HG02759 (cell line): ENCODE measurements around the gene DERL3.
A peak's percentile ranks its signal among the peaks of the same experiment; 100 is the strongest.
"Not testable (repeated sequence)": the region's sequence is repeated elsewhere in the genome, so short reads cannot be mapped to it uniquely, and the experiment has no call there.

Source experiments
- ATAC-seq: cut with Tn5 transposase; IDR thresholded peaks from one replicate; pipeline ENCODE4 v1.9.1; 2021; ENCODE audit warnings: mild to moderate bottlenecking, moderate library complexity; ENCODE audit not compliant: unreplicated experiment

The DERL3 gene

GRCh38 chr22:23838681-23839468, at the start of gene DERL3:
Gene DERL3, minus strand, starts transcription at chr22:23839006. Its CDS starts 19 bp downstream, at chr22:23838987.
- peak; percentile 85 for ATAC-seq

DNA sequence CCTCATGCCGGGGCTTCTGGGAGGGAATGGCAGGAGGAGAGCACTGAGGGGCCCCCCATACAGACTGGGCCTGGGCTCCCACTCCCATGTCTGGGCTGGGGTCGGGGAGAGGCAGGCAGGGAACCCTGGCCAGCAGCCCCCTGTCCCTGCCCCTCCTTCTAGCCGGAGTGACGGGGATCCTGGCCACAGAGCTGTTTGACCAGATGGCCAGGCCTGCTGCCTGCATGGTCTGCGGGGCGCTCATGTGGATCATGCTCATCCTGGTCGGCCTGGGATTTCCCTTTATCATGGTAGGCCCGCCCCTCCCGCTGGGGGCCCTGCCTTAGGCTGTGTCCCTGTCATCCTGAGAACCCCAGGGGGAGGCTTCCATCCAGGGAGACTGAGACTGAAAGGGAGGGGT, 45.3 kb upstream of the DERL3 start:
- no peak for ATAC-seq

GRCh38 chr22:23883658-23884057, 44.9 kb upstream of the DERL3 start:
- ATAC-seq, result no peak

DNA sequence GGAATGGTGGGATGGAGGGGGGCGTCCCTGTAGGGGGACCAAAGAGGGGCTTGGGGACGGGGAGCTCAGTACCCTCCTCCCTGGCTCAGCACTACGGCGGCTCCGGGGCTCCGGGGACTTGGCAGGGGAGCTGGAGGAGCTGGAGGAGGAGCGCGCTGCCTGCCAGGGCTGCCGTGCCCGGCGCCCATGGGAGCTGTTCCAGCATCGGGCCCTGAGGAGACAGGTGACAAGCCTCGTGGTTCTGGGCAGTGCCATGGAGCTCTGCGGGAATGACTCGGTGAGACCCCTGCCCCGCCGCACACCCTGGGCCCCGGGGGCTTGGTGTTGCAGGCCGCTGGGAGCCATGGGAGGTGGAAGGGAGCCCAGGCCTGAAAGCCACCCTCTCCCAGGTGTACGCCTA, 43.6 kb upstream of the DERL3 start:
- ATAC-seq, result no peak

DNA sequence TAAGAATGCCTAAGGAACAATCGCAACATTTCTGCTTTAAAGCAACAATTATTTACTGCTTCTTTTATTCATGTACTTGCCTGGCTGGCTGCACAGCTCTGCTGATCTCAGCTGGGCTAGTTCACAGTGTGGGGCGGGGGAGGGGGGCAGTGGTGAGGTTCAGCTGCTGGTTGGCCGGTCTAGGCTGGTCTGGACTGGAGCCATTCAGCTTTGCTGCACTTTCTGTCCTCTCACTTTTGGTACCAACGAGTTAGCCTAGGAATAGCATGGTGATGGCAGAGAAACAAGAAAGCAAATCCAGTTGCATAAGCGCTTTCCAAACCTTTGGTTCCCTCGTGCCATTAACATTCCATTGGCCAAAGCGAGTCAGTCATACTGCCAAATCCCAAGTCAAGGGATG, 39.4 kb upstream of the DERL3 start:
- no peak for ATAC-seq

- ATAC-seq, result no peak
These were observed 38.8 kb upstream of the DERL3 start for GRCh38 chr22:23877566-23877965.

GRCh38 chr22:23875801-23876200, 37.0 kb upstream of the DERL3 start:
- no peak for ATAC-seq

GRCh38 chr22:23874871-23875270, 36.1 kb upstream of the DERL3 start:
- no peak for ATAC-seq

- no peak for ATAC-seq
These were observed 29.8 kb upstream of the DERL3 start for GRCh38 chr22:23868580-23868979.

DNA sequence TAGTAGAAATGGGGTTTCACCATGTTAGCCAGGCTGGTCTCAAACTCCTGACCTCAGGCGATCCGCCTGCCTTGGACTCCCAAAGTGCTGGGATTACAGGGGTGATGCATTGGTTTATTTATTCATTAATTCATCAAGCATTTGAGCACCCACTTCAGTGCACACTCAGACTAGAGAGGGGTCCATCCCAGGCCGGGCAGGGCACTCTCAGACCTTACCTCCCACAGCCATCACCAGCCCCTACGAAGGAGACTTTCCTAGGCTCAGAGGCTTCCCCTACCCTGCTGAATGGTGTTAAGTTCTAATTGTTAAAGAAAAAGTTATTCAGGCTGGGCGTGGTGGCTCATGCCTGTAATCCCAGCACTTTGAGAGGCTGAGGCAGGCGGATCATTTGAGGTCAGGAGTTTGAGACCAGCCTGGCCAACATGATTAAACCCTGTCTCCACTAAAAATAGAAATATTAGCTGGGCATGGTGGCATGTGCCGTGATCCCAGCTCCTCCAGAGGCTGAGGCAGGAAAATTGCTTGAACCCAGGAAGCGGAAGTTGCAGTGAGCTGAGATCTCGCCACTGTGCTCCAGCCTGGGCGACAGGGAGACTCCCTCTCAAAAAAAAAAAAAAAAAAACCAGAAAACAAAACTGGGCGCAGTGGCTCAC, 25.8 kb upstream of the DERL3 start:
- ATAC-seq, result not testable (repeated sequence)

- ATAC-seq, result no peak
These were observed 23.3 kb upstream of the DERL3 start for GRCh38 chr22:23862103-23862502.

GRCh38 chr22:23860187-23860586, 21.4 kb upstream of the DERL3 start:
- ATAC-seq, result not testable (repeated sequence)

DNA sequence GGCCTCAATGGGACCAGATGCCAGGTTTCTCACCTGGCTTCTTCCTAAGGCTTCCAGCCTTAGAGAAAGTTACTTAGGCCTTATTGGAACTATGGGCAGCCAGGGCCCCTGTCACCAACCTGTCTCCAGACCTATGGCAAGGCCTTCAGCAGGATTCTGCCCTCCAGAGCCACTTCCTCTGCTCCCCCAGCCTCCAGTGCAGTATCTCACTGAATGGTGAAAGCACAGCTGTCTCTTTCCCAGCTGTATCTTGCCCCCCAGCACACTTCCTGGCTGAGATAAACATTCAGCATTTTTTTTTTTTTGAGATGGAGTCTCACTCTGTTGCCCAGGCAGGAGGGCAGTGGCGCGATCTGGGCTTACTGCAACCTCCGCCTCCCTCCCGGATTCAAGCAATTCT, 20.4 kb upstream of the DERL3 start:
- ATAC-seq, result no peak

DNA sequence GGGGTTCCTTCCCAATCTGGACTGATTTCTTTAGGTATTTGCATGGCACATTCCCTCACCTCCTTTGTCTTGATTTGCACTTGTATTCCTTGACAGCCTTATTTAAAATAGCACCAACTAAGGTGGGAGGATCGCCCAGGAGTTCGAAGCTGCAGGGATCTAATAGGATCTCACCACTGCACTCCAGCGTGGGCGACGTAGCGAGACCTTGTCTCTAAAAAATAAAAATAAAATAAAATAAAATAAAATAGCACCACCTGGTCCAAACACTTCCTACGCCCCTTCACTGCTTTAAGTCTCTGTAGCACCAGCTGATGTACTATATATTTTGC, 19.6 kb upstream of the DERL3 start:
- ATAC-seq, result no peak

GRCh38 chr22:23857606-23858483, 19.0 kb upstream of the DERL3 start, which contains the start of gene SLC2A11:
Gene SLC2A11, plus strand, starts transcription at chr22:23857875. Its CDS starts 125 bp downstream, at chr22:23858000.
- peak; percentile 96 for ATAC-seq

DNA sequence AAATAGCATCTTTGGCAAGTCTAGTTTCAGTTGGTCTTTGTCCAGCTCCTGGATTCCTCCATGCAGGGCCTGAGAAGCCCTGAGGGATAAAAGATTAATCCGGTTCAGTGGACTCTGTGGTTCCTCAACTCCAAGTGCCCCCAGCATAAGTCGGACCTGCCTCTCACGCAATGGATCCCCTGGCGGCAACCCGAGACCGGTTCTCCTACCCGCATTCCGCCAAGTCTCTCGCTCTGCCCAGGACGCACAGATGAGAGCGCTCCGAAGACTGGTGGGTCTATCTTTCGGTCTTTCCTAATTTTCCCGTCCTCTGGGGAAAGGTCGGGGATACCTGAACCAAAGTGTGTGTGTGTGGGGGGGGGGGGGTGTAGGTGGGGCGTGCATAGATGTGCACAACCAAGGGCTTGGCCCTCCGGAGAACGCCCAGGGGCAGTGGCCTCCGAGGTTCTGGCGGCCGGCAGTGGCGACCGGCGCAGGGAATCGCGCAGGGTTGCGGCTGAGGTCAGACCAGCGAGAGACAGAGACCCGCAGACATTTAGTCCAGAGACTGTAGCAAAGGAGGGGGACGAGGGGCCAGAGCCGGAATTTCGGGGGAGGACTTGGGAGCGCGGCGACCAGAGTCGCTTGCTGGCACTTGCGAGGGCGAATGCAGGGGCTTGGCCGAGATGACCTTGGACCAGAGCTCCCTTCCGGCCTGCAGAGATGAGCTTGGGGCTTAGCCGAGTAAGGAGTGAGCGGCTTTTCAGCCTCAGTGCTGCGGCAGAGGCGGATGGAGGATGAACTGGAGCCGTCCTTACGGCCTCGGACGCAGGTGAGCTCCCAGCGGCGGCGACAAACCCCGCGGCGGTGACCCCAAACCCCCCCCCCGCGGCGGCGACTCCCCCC, 18.2 kb upstream of the DERL3 start:
- peak; percentile 52 for ATAC-seq

GRCh38 chr22:23850136-23850611, 11.4 kb upstream of the DERL3 start:
- ATAC-seq, result peak; percentile 47

GRCh38 chr22:23849009-23850006, 10.5 kb upstream of the DERL3 start:
- ATAC-seq, result peak; percentile 46
